Measurements from ENCODE around the gene HIF1AN. TPM values are rescaled to one million over a fixed set of nuclear protein-coding genes. Genes with fewer than 3 reads are reported as not detected.

Gene HIF1AN
- total RNA-seq, 1 donor from 2014 or later, result 13.0 TPM

Other genes starting within 250 kb of the HIF1AN start
- 16.4 TPM for gene BLOC1S2, start 249.3 kb upstream of the HIF1AN start, total RNA-seq
- gene PKD2L1, start 205.7 kb upstream of the HIF1AN start, total RNA-seq, result 0.20 TPM
- 257 TPM for gene SCD, start 188.7 kb upstream of the HIF1AN start, total RNA-seq
- gene WNT8B, start 72.9 kb upstream of the HIF1AN start, total RNA-seq, result not detected
- gene SEC31B, start 16.1 kb upstream of the HIF1AN start, total RNA-seq, result 6.7 TPM
- 104 TPM for gene NDUFB8, start 6.1 kb upstream of the HIF1AN start, total RNA-seq
- 0.18 TPM for gene PAX2, start 209.6 kb downstream of the HIF1AN start, total RNA-seq